Stimulated activated CD4-positive, alpha-beta T cell treated with anti-CD3 and anti-CD28 coated beads, Interleukin-1b, Interleukin-23, amount 100 ng/mL, for 48 hours (primary cell): ENCODE measurements around the gene USP12.

Source experiments
- DNase-seq: peaks from one replicate; pipeline ENCODE4 v3.0.0-alpha.2; 2020

USP12 gene

GRCh38 chr13:27027086-27027667 is 144.4 kb downstream of the USP12 start:
- DNase-seq = no peak

DNA sequence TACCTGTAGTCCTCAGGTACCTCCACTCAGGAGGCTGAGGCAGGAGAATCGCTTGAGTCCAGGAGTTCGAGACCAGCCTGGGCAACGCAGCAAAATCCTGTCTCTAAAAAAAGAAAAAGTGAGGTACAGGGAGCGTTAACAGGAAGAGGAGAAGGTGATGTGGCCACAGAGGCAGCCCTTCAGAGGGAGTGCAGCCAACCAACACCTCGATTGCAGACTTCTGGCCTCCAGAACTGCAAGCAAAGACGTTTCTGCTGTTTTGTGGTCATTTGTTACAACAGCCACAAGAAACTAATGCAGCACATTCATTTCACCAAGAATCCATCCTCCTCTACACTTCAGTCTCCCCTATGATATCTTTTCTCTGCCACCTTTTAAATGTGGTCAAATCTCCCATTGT is 145.2 kb downstream of the USP12 start:
- no peak for DNase-seq

DNA sequence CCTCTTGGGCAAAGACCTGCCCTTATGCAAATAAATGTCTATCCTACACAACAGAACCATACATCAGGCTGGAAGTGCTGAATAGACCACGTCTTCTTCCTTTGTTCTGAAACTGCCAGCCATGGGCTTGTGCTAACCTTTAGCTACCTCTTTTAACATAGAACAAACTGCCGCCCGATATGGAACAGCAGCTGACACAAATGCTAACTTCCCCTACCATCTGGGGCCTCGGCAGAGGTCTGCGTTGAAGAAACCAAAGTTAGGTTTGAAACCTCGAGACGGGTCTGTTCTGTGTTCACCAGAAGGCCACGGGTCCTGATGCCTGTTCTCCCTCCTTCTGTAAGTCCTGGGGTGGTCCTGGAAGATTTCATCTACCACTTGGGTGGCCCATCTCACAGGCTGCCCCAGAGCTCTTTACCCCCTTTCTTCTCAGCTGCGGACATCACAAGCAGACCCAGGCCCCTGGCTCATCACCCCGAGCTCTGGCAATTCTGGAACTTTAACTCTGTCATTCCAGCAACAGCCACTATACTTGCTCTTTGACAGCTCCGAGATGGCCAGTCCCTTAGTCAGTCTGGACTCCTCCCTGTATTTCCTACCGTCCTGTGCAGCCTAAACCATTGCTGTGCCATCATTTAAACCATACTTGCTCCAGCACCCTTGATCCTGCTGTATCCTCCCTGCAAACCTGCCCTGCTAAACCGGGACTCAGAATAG is 146.7 kb downstream of the USP12 start:
- no peak for DNase-seq

GRCh38 chr13:27024074-27024461 is 147.5 kb downstream of the USP12 start:
- DNase-seq = no peak

DNA sequence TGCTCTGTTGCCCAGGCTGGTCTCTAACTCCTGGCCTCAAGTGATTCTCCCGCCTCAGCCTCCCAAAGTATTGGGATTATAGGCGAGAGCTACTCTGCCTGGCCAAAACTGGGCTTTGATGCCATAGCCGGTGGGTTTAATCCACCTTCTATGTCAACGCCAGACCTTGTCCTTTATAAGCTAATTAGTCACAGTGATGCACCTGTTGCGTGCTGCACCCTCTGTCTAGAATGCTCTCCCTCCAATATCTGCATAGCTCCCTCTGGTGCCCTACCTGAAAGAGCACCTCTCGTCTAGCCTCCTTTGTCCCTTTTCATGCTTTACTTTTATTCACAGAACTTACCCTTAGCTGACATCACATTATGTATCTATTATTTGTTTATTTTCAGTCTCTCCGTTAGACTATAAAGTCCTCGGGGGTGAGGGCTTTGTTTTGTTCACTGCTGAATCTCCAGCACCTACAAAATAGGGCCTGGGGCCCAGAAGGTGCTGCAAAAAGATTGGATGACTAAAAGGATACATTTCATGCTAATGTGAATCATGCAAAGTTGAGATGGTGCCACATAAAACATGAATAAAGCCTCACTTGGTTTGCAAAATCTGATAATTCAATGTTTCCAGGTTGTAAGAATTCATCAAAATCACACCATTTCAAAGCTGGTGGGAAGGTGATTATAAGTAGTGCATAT is 148.1 kb downstream of the USP12 start:
- DNase-seq = no peak

GRCh38 chr13:27022571-27023311 is 148.9 kb downstream of the USP12 start:
- no peak for DNase-seq

DNA sequence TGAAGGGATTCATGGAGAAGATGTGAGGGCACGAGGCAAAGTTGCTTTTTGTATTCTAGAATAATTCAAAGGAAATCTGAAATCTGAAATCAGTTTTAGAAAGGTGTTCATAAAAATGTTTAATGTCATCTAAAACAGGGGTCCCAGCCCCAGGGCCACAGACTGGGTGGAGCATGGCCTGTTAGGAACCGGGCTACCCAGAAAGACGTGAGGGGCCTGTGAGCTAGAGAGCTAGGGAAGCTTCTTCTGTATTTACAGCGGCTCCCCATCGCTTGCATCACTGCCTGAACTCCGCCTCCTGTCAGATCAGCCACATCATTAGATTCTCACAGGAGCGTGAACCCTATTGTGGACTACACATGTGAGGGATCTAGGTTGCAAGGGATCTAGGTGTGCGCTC is 151.2 kb downstream of the USP12 start:
- no peak for DNase-seq

- no peak for DNase-seq
Observed at GRCh38 chr13:27018882-27019281, 152.7 kb downstream of the USP12 start.

GRCh38 chr13:27018344-27018861 is 153.2 kb downstream of the USP12 start:
- DNase-seq = no peak

DNA sequence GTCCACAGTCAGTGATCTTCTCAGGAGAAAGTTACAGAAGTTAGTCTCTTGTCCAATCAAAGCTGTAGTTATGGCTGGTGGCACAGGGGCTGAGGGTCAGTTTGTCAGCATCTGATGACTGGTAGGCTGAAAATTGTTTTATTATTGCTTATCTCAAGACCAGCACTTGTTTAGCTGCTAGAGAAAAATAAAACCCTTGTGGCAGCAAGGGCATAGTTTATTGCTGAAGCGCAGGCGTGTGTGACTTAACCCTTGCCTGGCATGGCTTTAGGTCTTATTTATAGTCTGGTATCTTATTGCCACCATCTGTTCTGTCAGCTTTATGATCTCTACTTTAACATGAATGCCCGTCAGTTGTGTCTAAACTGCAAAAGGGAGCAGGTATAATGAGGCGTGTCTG is 154.7 kb downstream of the USP12 start:
- no peak for DNase-seq
